Vagina (tissue), 2 donors: ENCODE measurements around the gene NEK9.

Experiments used
- CTCF ChIP-seq, 3 experiments: fragments of 450-650 bp in 2 of 3; fragments of 200-600 bp in 1 of 3; sonication (generic) in 1 of 3; IDR thresholded peaks; one replicate each; pipeline ENCODE4 v1.5.1; 2017 to 2019; ENCODE audit warnings: antibody characterized with exemption in 3 of 3, mild to moderate bottlenecking in 2 of 3, moderate library complexity in 2 of 3
- POLR2A ChIP-seq, 2 donors: fragments of 450-650 bp; IDR thresholded peaks; one replicate each; pipeline ENCODE4 v1.6.1; 2017; ENCODE audit warnings: antibody characterized with exemption in 2 of 2, mild to moderate bottlenecking in 2 of 2, moderate library complexity in 2 of 2

GRCh38 chr14:75127903-75128595 lies 1.2 kb upstream of the NEK9 start:
- TF ChIP-seq CTCF (IDR thresholded peaks at IDR 0.05) = no peak
- no peak for TF ChIP-seq POLR2A (IDR thresholded peaks at IDR 0.05)
